ENCODE measurements around the gene HK1. TPM values are rescaled to one million over a fixed set of nuclear protein-coding genes. Genes with fewer than 3 reads are reported as not detected.
A peak's percentile ranks its signal among the peaks of the same experiment; 100 is the strongest.

Gene HK1
- total and polyA plus RNA-seq, 2 of the 13 experiments (the other 11 are each of a cell fraction or from before 2014, with no cell fraction given) = 0.29 to 1.5 TPM

- Histone ChIP-seq H3K4me2 (ENCODE audit: low read depth, low read length) (no peak overlapping the region; the same call in 1 of the 2 replicates), H4K20me1 (ENCODE audit: insufficient read depth, low read length) (no peaks in the 10 kb centered on the region), H3K27ac (ENCODE audit: extremely low read length, insufficient read depth, low read length) (no peak overlapping the region), H2AFZ (ENCODE audit: low read length) (no peak overlapping the region), H3K4me1 (ENCODE audit: insufficient read depth, low read length) (peaks cover 28% of the 10 kb centered on the region), H3K27me3 (ENCODE audit: control insufficient read depth in 1 of 2, insufficient read depth in 2 of 2, low read length in 2 of 2) (no peaks in the 10 kb centered on the region), H3K79me2 (ENCODE audit: insufficient read depth, low read length) (no peaks in the 10 kb centered on the region), H3K4me3 (replicated peaks in 1 of 3; ENCODE audit: insufficient read depth in 1 of 3, low read depth in 2 of 3, low read length in 3 of 3) (no peak overlapping the region), H3K9me3 (ENCODE audit: low read length) (no peaks in the 10 kb centered on the region), H3K9ac (ENCODE audit: insufficient read depth, low read depth, low read length) (no peak overlapping the region), H3K36me3 (replicated peaks in 1 of 2; ENCODE audit: control insufficient read depth in 1 of 2, insufficient read depth in 2 of 2, low read length in 2 of 2) (no peaks in the 10 kb centered on the region)
- ATAC-seq (peak; percentile 69), DNase-seq (ENCODE audit: low spot score) (peak; percentile 41), FAIRE-seq (peak; percentile 15)
- ChIA-PET POLR2A (no interaction called here), CTCF (ENCODE audit: low intra/inter-chr PET ratio, low total read pairs) (no interaction called here)
- 10% methylated on average over 8 of the region's 13 CpGs for WGBS (ENCODE audit: low lambda C conversion rate)
- in situ Hi-C loops (cut with HindIII; ENCODE audit: extremely low pct_ligation_motif_present, low pct_unique_long_range_greater_than_20kb) (no loop called here), intact Hi-C loops (cut with micrococcal nuclease; ENCODE audit: unreplicated experiment) (no loop called here)
- no TSS peak for BruUV-seq (replicated peaks)
- no peak for TF ChIP-seq PHF21A (CRISPR knock-in tag; IDR thresholded peaks at IDR 0.05)
- no peak for TF ChIP-seq SP2 (CRISPR knock-in tag; IDR thresholded peaks at IDR 0.05)
- TF ChIP-seq CREB3 (CRISPR knock-in tag; IDR thresholded peaks at IDR 0.05) = no peak
- no peak for TF ChIP-seq TBL1XR1 (IDR thresholded peaks at IDR 0.05; ENCODE audit: borderline replicate concordance, low read length, partially characterized antibody)
- 0 out of 2 replicates have a peak, but pooled peaks have one; percentile 12 for TF ChIP-seq SMC3 (IDR thresholded peaks at IDR 0.05; ENCODE audit: low read length)
- TF ChIP-seq ZBTB26 (CRISPR knock-in tag; IDR thresholded peaks at IDR 0.05; ENCODE audit: borderline replicate concordance) = 0 out of 2 replicates have a peak, but pooled peaks have one; percentile 31
- no peak for TF ChIP-seq RFXANK (CRISPR knock-in tag; IDR thresholded peaks at IDR 0.05)
- no peak for TF ChIP-seq ZNF432 (CRISPR knock-in tag; IDR thresholded peaks at IDR 0.05; ENCODE audit: borderline replicate concordance)
- peak; percentile 69 for TF ChIP-seq CTCF (CRISPR knock-in tag; IDR thresholded peaks at IDR 0.05)
- TF ChIP-seq ZNF180 (CRISPR knock-in tag; IDR thresholded peaks at IDR 0.05; ENCODE audit: borderline replicate concordance, low read depth) = no peak
- no peak for TF ChIP-seq MAFF (IDR thresholded peaks at IDR 0.05; ENCODE audit: low read depth, low read length)
- 0 out of 2 replicates have a peak, but pooled peaks have one; percentile 32 for TF ChIP-seq ZSCAN20 (CRISPR knock-in tag; IDR thresholded peaks at IDR 0.05; ENCODE audit: borderline replicate concordance)
- TF ChIP-seq PHB2 (IDR thresholded peaks at IDR 0.05; ENCODE audit: partially characterized antibody) = no peak
- peak; percentile 74 for TF ChIP-seq XRCC5 (optimal IDR thresholded peaks at IDR 0.05; ENCODE audit: low read length)
- TF ChIP-seq TBP (CRISPR knock-in tag; IDR thresholded peaks at IDR 0.05) = no peak
- TF ChIP-seq NFIC (IDR thresholded peaks at IDR 0.05; ENCODE audit: low read length) = no peak
- no peak for TF ChIP-seq GMEB1 (CRISPR knock-in tag; IDR thresholded peaks at IDR 0.05; ENCODE audit: borderline replicate concordance)
Measured at GRCh38 chr10:69413221-69413865, 135.0 kb downstream of the HK1 start.

Data from HepG2 (cell line).